Parathyroid adenoma (tissue), 2 donors: ENCODE results near the gene MCM7.

Experiments used
- H2AFZ ChIP-seq: fragments of 300-600 bp; sonication (generic); one replicate; pipeline ENCODE4 v1.7.0; 2017; ENCODE audit warnings: antibody characterized with exemption, mild to moderate bottlenecking
- H3K27ac ChIP-seq: fragments of 300-600 bp; sonication (generic); one replicate; pipeline ENCODE4 v1.7.0; 2017
- H3K27me3 ChIP-seq: fragments of 300-600 bp; sonication (generic); one replicate; pipeline ENCODE4 v1.7.0; 2017; ENCODE audit warnings: low read length; ENCODE audit not compliant: control insufficient read depth, insufficient read depth
- H3K36me3 ChIP-seq: fragments of 300-600 bp; sonication (generic); one replicate; pipeline ENCODE4 v1.7.0; 2017; ENCODE audit warnings: low read length; ENCODE audit not compliant: control insufficient read depth, insufficient read depth
- H3K4me1 ChIP-seq: fragments of 300-600 bp; sonication (generic); one replicate; pipeline ENCODE4 v1.7.0; 2017; ENCODE audit warnings: control low read depth
- H3K4me2 ChIP-seq: fragments of 300-600 bp; sonication (generic); one replicate; pipeline ENCODE4 v1.7.0; 2017; ENCODE audit warnings: low read length
- H3K4me3 ChIP-seq: fragments of 300-600 bp; sonication (generic); one replicate; pipeline ENCODE4 v1.7.0; 2017; ENCODE audit warnings: low read depth, low read length
- H3K79me2 ChIP-seq: fragments of 300-600 bp; sonication (generic); one replicate; pipeline ENCODE4 v1.7.0; 2017; ENCODE audit warnings: control low read depth
- H3K9ac ChIP-seq: fragments of 300-600 bp; sonication (generic); one replicate; pipeline ENCODE4 v1.7.0; 2017; ENCODE audit warnings: mild to moderate bottlenecking
- H3K9me3 ChIP-seq: fragments of 300-600 bp; sonication (generic); one replicate; pipeline ENCODE4 v1.7.0; 2017; ENCODE audit warnings: low read length; ENCODE audit not compliant: control insufficient read depth
- TF ChIP-seq, protein P1 (sequence below): fragments of 300-600 bp; sonication (generic); IDR thresholded peaks from one replicate; pipeline ENCODE4 v1.7.0; 2017; ENCODE audit warnings: antibody characterized with exemption, mild to moderate bottlenecking
- donor health status: primary hyperparathyroidism.

Gene MCM7

DNA sequence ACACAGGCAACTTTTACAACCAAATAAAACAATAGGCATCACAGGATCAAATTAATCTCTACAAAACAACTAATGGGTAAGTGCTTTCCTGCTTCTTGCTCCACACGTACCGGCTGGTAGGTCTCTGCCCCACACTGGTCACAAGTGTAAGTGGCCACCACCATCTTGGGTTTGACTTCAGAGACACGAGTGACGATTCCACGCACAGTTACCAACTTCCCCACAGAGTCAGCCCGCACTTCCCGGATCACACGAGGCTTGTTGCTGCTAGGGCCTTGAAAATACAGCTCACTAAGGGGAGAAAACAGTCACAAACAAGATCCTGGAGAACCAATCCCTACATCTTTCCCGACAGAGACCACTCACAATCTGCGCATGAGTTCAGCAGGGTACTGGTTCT is 2.3 kb downstream of the MCM7 start:
- Histone ChIP-seq H3K4me1 (peaks cover 5% of the 10 kb centered on the region), H3K4me2 (no peak overlapping the region), H3K4me3 (no peak overlapping the region), H3K79me2 (peaks cover 2% of the 10 kb centered on the region), H3K9ac (no peak overlapping the region), H2AFZ (no peak overlapping the region), H3K27me3 (no peaks in the 10 kb centered on the region), H3K27ac (no peak overlapping the region), H3K9me3 (no peaks in the 10 kb centered on the region), H3K36me3 (no peaks in the 10 kb centered on the region)
- TF ChIP-seq, protein P1, sequence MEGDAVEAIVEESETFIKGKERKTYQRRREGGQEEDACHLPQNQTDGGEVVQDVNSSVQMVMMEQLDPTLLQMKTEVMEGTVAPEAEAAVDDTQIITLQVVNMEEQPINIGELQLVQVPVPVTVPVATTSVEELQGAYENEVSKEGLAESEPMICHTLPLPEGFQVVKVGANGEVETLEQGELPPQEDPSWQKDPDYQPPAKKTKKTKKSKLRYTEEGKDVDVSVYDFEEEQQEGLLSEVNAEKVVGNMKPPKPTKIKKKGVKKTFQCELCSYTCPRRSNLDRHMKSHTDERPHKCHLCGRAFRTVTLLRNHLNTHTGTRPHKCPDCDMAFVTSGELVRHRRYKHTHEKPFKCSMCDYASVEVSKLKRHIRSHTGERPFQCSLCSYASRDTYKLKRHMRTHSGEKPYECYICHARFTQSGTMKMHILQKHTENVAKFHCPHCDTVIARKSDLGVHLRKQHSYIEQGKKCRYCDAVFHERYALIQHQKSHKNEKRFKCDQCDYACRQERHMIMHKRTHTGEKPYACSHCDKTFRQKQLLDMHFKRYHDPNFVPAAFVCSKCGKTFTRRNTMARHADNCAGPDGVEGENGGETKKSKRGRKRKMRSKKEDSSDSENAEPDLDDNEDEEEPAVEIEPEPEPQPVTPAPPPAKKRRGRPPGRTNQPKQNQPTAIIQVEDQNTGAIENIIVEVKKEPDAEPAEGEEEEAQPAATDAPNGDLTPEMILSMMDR, result no peak

DNA sequence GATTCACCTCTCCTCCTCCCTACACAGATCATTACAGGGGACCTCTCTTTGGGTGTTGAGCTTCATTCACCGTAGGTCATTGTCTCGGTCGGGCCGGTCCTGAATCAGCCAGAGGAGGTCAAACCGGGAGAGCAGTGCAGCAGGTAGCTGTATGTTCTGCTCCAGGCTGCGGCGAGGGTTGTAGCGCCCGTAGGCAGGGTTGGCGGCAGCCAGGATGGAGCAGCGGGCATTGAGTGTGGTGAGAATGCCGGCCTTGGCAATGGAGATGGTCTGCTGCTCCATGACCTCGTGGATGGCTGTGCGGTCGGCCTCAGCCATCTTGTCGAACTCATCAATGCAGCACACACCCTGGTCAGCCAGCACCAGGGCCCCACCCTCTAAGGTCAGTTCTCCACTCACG is 5.5 kb downstream of the MCM7 start:
- Histone ChIP-seq H3K4me2 (no peak overlapping the region), H3K9ac (no peak overlapping the region), H3K4me3 (no peak overlapping the region), H3K27me3 (no peaks in the 10 kb centered on the region), H3K9me3 (no peaks in the 10 kb centered on the region), H3K4me1 (peaks cover 5% of the 10 kb centered on the region), H2AFZ (no peak overlapping the region), H3K79me2 (peaks cover 2% of the 10 kb centered on the region), H3K27ac (no peak overlapping the region), H3K36me3 (no peaks in the 10 kb centered on the region)
- TF ChIP-seq, protein P1, result no peak

DNA sequence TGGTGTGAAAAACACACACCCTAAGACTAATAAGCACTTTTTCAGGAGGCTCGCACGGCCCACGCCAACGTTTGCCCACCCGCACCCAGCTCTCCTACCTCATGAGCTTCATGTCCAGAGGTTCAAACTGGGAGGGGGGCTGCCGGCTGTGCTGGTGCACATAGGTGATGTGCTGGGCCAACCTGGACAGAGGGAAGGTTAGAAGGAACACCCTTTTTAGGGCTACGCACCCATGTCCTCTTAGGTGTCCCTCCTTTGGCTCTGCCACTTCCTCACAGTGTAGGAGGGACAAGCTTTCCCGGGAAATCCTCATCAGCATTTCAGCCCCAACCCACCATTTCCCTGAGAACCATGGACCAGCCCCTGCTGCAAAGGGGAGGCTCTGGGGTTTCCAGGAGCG is 5.9 kb downstream of the MCM7 start:
- H3K9me3 ChIP-seq, result no peaks in the 10 kb centered on the region
- peaks cover 5% of the 10 kb centered on the region for H3K4me1 ChIP-seq
- TF ChIP-seq, protein P1, result no peak
- no peaks in the 10 kb centered on the region for H3K27me3 ChIP-seq
- peaks cover 2% of the 10 kb centered on the region for H3K79me2 ChIP-seq
- no peak overlapping the region for H3K9ac ChIP-seq
- no peak overlapping the region for H3K4me3 ChIP-seq
- H3K4me2 ChIP-seq, result no peak overlapping the region
- H3K36me3 ChIP-seq, result no peaks in the 10 kb centered on the region
- H3K27ac ChIP-seq, result no peak overlapping the region
- no peak overlapping the region for H2AFZ ChIP-seq

DNA sequence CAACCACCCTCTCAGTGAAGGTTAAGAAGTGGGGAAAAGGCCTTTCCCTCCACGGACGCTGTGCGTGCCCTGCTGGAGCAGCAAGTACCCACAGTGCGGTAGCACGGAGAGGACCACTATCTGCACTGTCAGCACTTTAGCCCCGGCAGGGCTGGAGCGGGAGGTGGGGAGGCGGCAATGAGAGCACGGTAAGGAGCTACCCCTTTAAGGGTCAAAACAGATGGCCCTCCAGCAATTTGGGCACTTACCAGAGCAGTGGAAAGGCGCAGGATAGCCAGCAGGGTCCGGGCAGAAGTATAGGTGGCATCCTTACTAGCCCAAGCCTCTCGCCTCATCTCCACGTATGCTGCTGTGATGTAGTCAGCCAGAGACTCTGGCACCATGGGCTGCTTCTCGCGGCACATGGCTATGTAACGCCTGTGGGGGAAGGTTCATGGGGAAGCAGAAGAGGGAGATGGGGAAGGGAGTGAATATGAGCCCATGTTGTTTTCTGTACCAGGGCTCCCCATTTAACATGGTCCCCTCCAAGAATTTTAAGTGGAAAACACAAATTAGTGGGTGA is 7.2 kb downstream of the MCM7 start:
- Histone ChIP-seq H3K9ac (no peak overlapping the region), H3K27ac (no peak overlapping the region), H3K27me3 (no peaks in the 10 kb centered on the region), H3K36me3 (no peaks in the 10 kb centered on the region), H3K4me3 (no peak overlapping the region), H3K4me2 (no peak overlapping the region), H3K79me2 (peaks cover 2% of the 10 kb centered on the region), H2AFZ (no peak overlapping the region), H3K9me3 (no peaks in the 10 kb centered on the region), H3K4me1 (peaks cover 4% of the 10 kb centered on the region)
- TF ChIP-seq, protein P1, result no peak

DNA sequence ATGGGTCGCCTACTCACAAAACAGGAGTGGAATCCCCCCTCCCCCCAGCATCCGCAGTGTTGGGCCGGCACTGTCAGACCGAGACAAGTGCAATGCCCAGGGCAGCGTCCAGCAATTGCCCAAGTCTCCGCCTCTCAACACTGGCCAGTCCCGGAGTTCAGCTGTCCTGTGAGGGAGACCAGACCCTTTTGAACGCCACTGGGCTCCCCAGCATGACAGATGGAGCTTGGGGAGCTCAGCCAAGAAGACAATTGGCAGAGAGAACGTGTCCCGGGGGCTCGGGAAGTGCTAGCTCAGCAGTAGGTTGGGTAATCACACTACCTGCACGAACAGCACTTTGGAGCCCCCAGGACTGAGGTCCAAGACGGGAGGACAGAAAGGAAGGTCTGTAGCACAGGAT is 7.7 kb downstream of the MCM7 start:
- H3K79me2 ChIP-seq, result peaks cover 2% of the 10 kb centered on the region
- H3K4me2 ChIP-seq, result no peak overlapping the region
- no peaks in the 10 kb centered on the region for H3K27me3 ChIP-seq
- H3K9ac ChIP-seq, result no peak overlapping the region
- no peak overlapping the region for H3K4me3 ChIP-seq
- H3K36me3 ChIP-seq, result no peaks in the 10 kb centered on the region
- H3K9me3 ChIP-seq, result no peaks in the 10 kb centered on the region
- H3K4me1 ChIP-seq, result peaks cover 4% of the 10 kb centered on the region
- H2AFZ ChIP-seq, result no peak overlapping the region
- no peak overlapping the region for H3K27ac ChIP-seq
- TF ChIP-seq, protein P1, result no peak
